ENCODE measurements around the gene RPL9. TPM values are rescaled to one million over a fixed set of nuclear protein-coding genes. Genes with fewer than 3 reads are reported as not detected.

RPL9 gene
- total and polyA plus RNA-seq, 2 of the 8 experiments (the other 6 are each of a cell fraction or from before 2014, with no cell fraction given) = 1,161 to 1,184 TPM

GRCh38 chr4:39426728-39427127 lies 32.0 kb downstream of the RPL9 start (continued):
- TF ChIP-seq, protein P1, sequence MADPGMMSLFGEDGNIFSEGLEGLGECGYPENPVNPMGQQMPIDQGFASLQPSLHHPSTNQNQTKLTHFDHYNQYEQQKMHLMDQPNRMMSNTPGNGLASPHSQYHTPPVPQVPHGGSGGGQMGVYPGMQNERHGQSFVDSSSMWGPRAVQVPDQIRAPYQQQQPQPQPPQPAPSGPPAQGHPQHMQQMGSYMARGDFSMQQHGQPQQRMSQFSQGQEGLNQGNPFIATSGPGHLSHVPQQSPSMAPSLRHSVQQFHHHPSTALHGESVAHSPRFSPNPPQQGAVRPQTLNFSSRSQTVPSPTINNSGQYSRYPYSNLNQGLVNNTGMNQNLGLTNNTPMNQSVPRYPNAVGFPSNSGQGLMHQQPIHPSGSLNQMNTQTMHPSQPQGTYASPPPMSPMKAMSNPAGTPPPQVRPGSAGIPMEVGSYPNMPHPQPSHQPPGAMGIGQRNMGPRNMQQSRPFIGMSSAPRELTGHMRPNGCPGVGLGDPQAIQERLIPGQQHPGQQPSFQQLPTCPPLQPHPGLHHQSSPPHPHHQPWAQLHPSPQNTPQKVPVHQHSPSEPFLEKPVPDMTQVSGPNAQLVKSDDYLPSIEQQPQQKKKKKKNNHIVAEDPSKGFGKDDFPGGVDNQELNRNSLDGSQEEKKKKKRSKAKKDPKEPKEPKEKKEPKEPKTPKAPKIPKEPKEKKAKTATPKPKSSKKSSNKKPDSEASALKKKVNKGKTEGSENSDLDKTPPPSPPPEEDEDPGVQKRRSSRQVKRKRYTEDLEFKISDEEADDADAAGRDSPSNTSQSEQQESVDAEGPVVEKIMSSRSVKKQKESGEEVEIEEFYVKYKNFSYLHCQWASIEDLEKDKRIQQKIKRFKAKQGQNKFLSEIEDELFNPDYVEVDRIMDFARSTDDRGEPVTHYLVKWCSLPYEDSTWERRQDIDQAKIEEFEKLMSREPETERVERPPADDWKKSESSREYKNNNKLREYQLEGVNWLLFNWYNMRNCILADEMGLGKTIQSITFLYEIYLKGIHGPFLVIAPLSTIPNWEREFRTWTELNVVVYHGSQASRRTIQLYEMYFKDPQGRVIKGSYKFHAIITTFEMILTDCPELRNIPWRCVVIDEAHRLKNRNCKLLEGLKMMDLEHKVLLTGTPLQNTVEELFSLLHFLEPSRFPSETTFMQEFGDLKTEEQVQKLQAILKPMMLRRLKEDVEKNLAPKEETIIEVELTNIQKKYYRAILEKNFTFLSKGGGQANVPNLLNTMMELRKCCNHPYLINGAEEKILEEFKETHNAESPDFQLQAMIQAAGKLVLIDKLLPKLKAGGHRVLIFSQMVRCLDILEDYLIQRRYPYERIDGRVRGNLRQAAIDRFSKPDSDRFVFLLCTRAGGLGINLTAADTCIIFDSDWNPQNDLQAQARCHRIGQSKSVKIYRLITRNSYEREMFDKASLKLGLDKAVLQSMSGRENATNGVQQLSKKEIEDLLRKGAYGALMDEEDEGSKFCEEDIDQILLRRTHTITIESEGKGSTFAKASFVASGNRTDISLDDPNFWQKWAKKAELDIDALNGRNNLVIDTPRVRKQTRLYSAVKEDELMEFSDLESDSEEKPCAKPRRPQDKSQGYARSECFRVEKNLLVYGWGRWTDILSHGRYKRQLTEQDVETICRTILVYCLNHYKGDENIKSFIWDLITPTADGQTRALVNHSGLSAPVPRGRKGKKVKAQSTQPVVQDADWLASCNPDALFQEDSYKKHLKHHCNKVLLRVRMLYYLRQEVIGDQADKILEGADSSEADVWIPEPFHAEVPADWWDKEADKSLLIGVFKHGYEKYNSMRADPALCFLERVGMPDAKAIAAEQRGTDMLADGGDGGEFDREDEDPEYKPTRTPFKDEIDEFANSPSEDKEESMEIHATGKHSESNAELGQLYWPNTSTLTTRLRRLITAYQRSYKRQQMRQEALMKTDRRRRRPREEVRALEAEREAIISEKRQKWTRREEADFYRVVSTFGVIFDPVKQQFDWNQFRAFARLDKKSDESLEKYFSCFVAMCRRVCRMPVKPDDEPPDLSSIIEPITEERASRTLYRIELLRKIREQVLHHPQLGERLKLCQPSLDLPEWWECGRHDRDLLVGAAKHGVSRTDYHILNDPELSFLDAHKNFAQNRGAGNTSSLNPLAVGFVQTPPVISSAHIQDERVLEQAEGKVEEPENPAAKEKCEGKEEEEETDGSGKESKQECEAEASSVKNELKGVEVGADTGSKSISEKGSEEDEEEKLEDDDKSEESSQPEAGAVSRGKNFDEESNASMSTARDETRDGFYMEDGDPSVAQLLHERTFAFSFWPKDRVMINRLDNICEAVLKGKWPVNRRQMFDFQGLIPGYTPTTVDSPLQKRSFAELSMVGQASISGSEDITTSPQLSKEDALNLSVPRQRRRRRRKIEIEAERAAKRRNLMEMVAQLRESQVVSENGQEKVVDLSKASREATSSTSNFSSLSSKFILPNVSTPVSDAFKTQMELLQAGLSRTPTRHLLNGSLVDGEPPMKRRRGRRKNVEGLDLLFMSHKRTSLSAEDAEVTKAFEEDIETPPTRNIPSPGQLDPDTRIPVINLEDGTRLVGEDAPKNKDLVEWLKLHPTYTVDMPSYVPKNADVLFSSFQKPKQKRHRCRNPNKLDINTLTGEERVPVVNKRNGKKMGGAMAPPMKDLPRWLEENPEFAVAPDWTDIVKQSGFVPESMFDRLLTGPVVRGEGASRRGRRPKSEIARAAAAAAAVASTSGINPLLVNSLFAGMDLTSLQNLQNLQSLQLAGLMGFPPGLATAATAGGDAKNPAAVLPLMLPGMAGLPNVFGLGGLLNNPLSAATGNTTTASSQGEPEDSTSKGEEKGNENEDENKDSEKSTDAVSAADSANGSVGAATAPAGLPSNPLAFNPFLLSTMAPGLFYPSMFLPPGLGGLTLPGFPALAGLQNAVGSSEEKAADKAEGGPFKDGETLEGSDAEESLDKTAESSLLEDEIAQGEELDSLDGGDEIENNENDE (IDR thresholded peaks at IDR 0.05; ENCODE audit: insufficient replicate concordance, low read length) = no peak
- TF ChIP-seq EZH2 (IDR thresholded peaks at IDR 0.05; ENCODE audit: low read depth, low read length, severe bottlenecking) = no peak
- no peak for TF ChIP-seq NANOG (IDR thresholded peaks at IDR 0.05; ENCODE audit: insufficient read depth, low read depth, low read length, poor library complexity, severe bottlenecking)
- TF ChIP-seq TAF7 (optimal IDR thresholded peaks at IDR 0.05; ENCODE audit: borderline replicate concordance, low read depth, low read length) = no peak

Measured in H1 (cell line).